GM12872 (cell line): ENCODE measurements around the gene MED29.

Experiments used
- CTCF ChIP-seq: IDR thresholded peaks from 3 replicates; pipeline ENCODE4 v1.5.1; 2011; ENCODE audit warnings: low read depth, mild to moderate bottlenecking, low read length, moderate library complexity; ENCODE audit not compliant: insufficient read depth

The MED29 gene

GRCh38 chr19:39407660-39408391 lies 16.6 kb downstream of the MED29 start:
- TF ChIP-seq CTCF: no peak

- TF ChIP-seq CTCF: no peak
These were observed 17.4 kb downstream of the MED29 start for GRCh38 chr19:39408392-39409207.

- no peak for TF ChIP-seq CTCF
These were observed 18.2 kb downstream of the MED29 start for GRCh38 chr19:39409208-39410016.

- no peak for TF ChIP-seq CTCF
These were observed 19.0 kb downstream of the MED29 start for GRCh38 chr19:39410017-39410830.

- TF ChIP-seq CTCF: no peak
These were observed 19.6 kb downstream of the MED29 start for GRCh38 chr19:39410831-39411080.

GRCh38 chr19:39411081-39411831 lies 20.1 kb downstream of the MED29 start:
- no peak for TF ChIP-seq CTCF

GRCh38 chr19:39411832-39412099 lies 20.6 kb downstream of the MED29 start:
- peak; percentile 86 for TF ChIP-seq CTCF
